Measurements from ENCODE around the gene C1orf226. TPM values are rescaled to one million over a fixed set of nuclear protein-coding genes. Genes with fewer than 3 reads are reported as not detected.
"Not testable (repeated sequence)": the region's sequence is repeated elsewhere in the genome, so short reads cannot be mapped to it uniquely, and the experiment has no call there.

Gene C1orf226
- total RNA-seq, 1 donor from 2014 or later, result 6.3 TPM

GRCh38 chr1:162412002-162412401 lies 30.5 kb downstream of the C1orf226 start, which contains the start of gene SH2D1B:
Gene SH2D1B (minus strand): TSS chr1:162412136. CDS start chr1:162412016, 120 bp downstream.
- TF ChIP-seq CTCF (IDR thresholded peaks at IDR 0.05), result no peak
- H3K4me3 ChIP-seq, result no peak within 1 kb of the TSS
- DNase-seq (no peak), ATAC-seq (no peak)
- H3K4me1 ChIP-seq, result no peaks in the 10 kb centered on the region
- no peak within 1 kb of the TSS for H3K27ac ChIP-seq
- intact Hi-C loops (cut with DNase I), result no loop called here
- H3K27me3 ChIP-seq (ENCODE audit: low read depth), result no peaks in the 10 kb centered on the region
- no peaks in the 10 kb centered on the region for H3K9me3 ChIP-seq
- H3K36me3 ChIP-seq, result no peaks in the 10 kb centered on the region

- H3K27ac ChIP-seq, result no peak overlapping the region
- no peaks in the 10 kb centered on the region for H3K27me3 ChIP-seq (ENCODE audit: low read depth)
- no peak overlapping the region for H3K4me3 ChIP-seq
- no peaks in the 10 kb centered on the region for H3K36me3 ChIP-seq
- no peaks in the 10 kb centered on the region for H3K9me3 ChIP-seq
- intact Hi-C loops (cut with DNase I), result no loop called here
- no peaks in the 10 kb centered on the region for H3K4me1 ChIP-seq
- TF ChIP-seq CTCF (IDR thresholded peaks at IDR 0.05), result no peak
- no peak for ATAC-seq
- DNase-seq, result no peak
These were observed 34.7 kb downstream of the C1orf226 start for GRCh38 chr1:162416215-162416614.

- no peak overlapping the region for H3K27ac ChIP-seq
- TF ChIP-seq CTCF (IDR thresholded peaks at IDR 0.05), result no peak
- no peaks in the 10 kb centered on the region for H3K27me3 ChIP-seq (ENCODE audit: low read depth)
- ATAC-seq, result no peak
- no peaks in the 10 kb centered on the region for H3K36me3 ChIP-seq
- H3K4me3 ChIP-seq, result no peak overlapping the region
- intact Hi-C loops (cut with DNase I), result no loop called here
- no peak for DNase-seq
- H3K9me3 ChIP-seq, result no peaks in the 10 kb centered on the region
- no peaks in the 10 kb centered on the region for H3K4me1 ChIP-seq
These were observed 35.4 kb downstream of the C1orf226 start for GRCh38 chr1:162416909-162417308.

GRCh38 chr1:162417650-162418049 lies 36.1 kb downstream of the C1orf226 start:
- Histone ChIP-seq H3K27ac (no peak overlapping the region), H3K4me1 (no peaks in the 10 kb centered on the region), H3K4me3 (no peak overlapping the region), H3K27me3 (ENCODE audit: low read depth) (no peaks in the 10 kb centered on the region), H3K9me3 (no peaks in the 10 kb centered on the region), H3K36me3 (no peaks in the 10 kb centered on the region)
- ATAC-seq (no peak), DNase-seq (no peak)
- intact Hi-C loops (cut with DNase I), result no loop called here
- no peak for TF ChIP-seq CTCF (IDR thresholded peaks at IDR 0.05)

- H3K27me3 ChIP-seq (ENCODE audit: low read depth); ATAC-seq; H3K4me3 ChIP-seq; H3K4me1 ChIP-seq; DNase-seq; intact Hi-C loops (cut with DNase I); H3K27ac ChIP-seq; H3K36me3 ChIP-seq; H3K9me3 ChIP-seq: not testable (repeated sequence)
These were observed 37.1 kb downstream of the C1orf226 start for GRCh38 chr1:162418584-162418983.

- H3K27me3 ChIP-seq (ENCODE audit: low read depth); H3K27ac ChIP-seq; DNase-seq; ATAC-seq; H3K9me3 ChIP-seq; intact Hi-C loops (cut with DNase I); H3K36me3 ChIP-seq; H3K4me1 ChIP-seq; H3K4me3 ChIP-seq: not testable (repeated sequence)
These were observed 38.0 kb downstream of the C1orf226 start for GRCh38 chr1:162419450-162419931.

GRCh38 chr1:162420120-162420519 lies 38.6 kb downstream of the C1orf226 start:
- Histone ChIP-seq H3K36me3 (no peaks in the 10 kb centered on the region), H3K27me3 (ENCODE audit: low read depth) (no peaks in the 10 kb centered on the region), H3K9me3 (no peaks in the 10 kb centered on the region), H3K27ac (no peak overlapping the region), H3K4me3 (no peak overlapping the region), H3K4me1 (no peaks in the 10 kb centered on the region)
- no peak for TF ChIP-seq CTCF (IDR thresholded peaks at IDR 0.05)
- ATAC-seq, result no peak
- DNase-seq, result no peak
- intact Hi-C loops (cut with DNase I), result no loop called here

Data from lower lobe of right lung (tissue), 2 donors.